MCF 10A (cell line): ENCODE results near the gene METAP1D. TPM values are rescaled to one million over a fixed set of nuclear protein-coding genes. Genes with fewer than 3 reads are reported as not detected.

Experiments used
- BruUV-seq: library from RNA; stranded (reverse); fragments of 400-500 nt; replicated peaks from 2 replicates; lab custom pipeline; 2021; lab: Mats Ljungman, UMichigan
- CTCF ChIA-PET: fragments of 300-600 bp; sonication (Branson Sonifier 250); formaldehyde crosslinking; extraction: SDS; loops from one replicate; lab custom pipeline; 2021; ENCODE audit warnings: antibody characterized with exemption, inconsistent platforms; lab: Yijun Ruan, JAX
- POLR2A ChIA-PET: fragments of 300-600, 350-650 bp; sonication (Branson Sonifier 250); formaldehyde crosslinking; extraction: SDS; loops from one replicate; lab custom pipeline; 2020; ENCODE audit warnings: antibody characterized with exemption, inconsistent platforms; lab: Yijun Ruan, JAX
- DNase-seq: peaks from one replicate; pipeline ENCODE4 v3.0.0-alpha.2; 2018; ENCODE audit not compliant: unreplicated experiment
- H3K27ac Mint-ChIP-seq: one replicate; pipeline ENCODE4 v1.8.0; 2022; ENCODE audit warnings: mild to moderate bottlenecking, low read depth, mixed read lengths; ENCODE audit not compliant: unreplicated experiment
- H3K27me3 Mint-ChIP-seq: one replicate; pipeline ENCODE4 v1.8.0; 2022; ENCODE audit warnings: mixed read lengths; ENCODE audit not compliant: insufficient read depth, unreplicated experiment
- H3K36me3 Mint-ChIP-seq: one replicate; pipeline ENCODE4 v1.8.0; 2022; ENCODE audit warnings: mild to moderate bottlenecking, moderate library complexity, mixed read lengths; ENCODE audit not compliant: insufficient read depth, unreplicated experiment
- H3K4me1 Mint-ChIP-seq: one replicate; pipeline ENCODE4 v1.8.0; 2022; ENCODE audit warnings: mixed read lengths; ENCODE audit not compliant: insufficient read depth, unreplicated experiment
- H3K4me3 Mint-ChIP-seq: one replicate; pipeline ENCODE4 v1.8.0; 2022; ENCODE audit warnings: mild to moderate bottlenecking, moderate library complexity, mixed read lengths; ENCODE audit not compliant: unreplicated experiment
- H3K9me3 Mint-ChIP-seq: one replicate; pipeline ENCODE4 v1.8.0; 2022; ENCODE audit warnings: mixed read lengths; ENCODE audit not compliant: unreplicated experiment
- CTCF ChIP-seq: fragments of 200-600 bp; IDR thresholded peaks from one replicate; pipeline ENCODE4 v1.8.0; 2022; ENCODE audit warnings: antibody characterized with exemption, mild to moderate bottlenecking; ENCODE audit not compliant: unreplicated experiment
- intact Hi-C: fragments of 100-400 bp; cut with micrococcal nuclease; formaldehyde crosslinking; loops from 2 replicates; pipeline ENCODE4 v1.14.1; 2022
- total RNA-seq: library from RNA; stranded (reverse); gene quantifications from 2 replicates; pipeline ENCODE4 v1.2.3, GENCODE V29; 2022

Gene METAP1D
- total RNA-seq, 1 experiment from 2014 or later: 9.3 TPM

DNA sequence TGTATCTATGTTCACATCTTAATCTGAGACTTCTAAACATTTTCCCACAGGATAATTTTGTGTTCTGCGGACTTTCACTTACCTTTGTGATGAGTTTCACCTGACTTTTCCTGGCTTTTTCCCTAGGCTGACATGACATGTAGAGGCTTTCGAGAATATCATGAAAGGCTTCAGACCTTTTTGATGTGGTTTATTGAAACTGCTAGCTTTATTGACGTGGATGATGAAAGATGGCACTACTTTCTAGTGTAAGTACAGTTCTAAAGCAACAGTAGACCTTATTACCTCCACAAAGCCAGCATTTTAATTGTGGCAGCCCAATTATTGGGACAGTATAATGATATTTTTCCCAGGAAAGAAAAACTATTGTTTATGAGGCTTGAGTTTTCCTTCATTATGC is 34.1 kb upstream of the METAP1D start:
- TF ChIP-seq CTCF: no peak
- no TSS peak for BruUV-seq
- intact Hi-C loops: no loop called here
- H3K9me3 Mint-ChIP-seq: no peaks in the 10 kb centered on the region
- DNase-seq: no peak
- peaks cover 28% of the 10 kb centered on the region for H3K36me3 Mint-ChIP-seq
- no peak overlapping the region for H3K4me3 Mint-ChIP-seq
- no peak overlapping the region for H3K27ac Mint-ChIP-seq
- no peaks in the 10 kb centered on the region for H3K27me3 Mint-ChIP-seq
- ChIA-PET CTCF (interaction anchor here (0.6 to 1.2 kb wide), 2 partner anchors 11 to 62 kb away, joined by 3 read pairs; no protein-coding TSS in a partner anchor), POLR2A (interaction anchor here (2.1 kb wide), 1 partner anchor 11 kb away, joined by 6 read pairs; no protein-coding TSS in a partner anchor)
- H3K4me1 Mint-ChIP-seq: no peaks in the 10 kb centered on the region

GRCh38 chr2:171966235-171966634 is 33.5 kb upstream of the METAP1D start:
- TF ChIP-seq CTCF: no peak
- intact Hi-C loops: no loop called here
- Mint-ChIP-seq H3K27me3 (no peaks in the 10 kb centered on the region), H3K4me1 (no peaks in the 10 kb centered on the region), H3K9me3 (no peaks in the 10 kb centered on the region), H3K36me3 (peaks cover 28% of the 10 kb centered on the region), H3K4me3 (no peak overlapping the region), H3K27ac (no peak overlapping the region)
- ChIA-PET CTCF (interaction anchor here (1.0 to 1.2 kb wide), 2 partner anchors 12 to 16 kb away, joined by 3 read pairs; no protein-coding TSS in a partner anchor), POLR2A (interaction anchor here (0.5 kb wide), 1 partner anchor 139 kb away, joined by 3 read pairs; no protein-coding TSS in a partner anchor)
- no TSS peak for BruUV-seq
- no peak for DNase-seq

- ChIA-PET POLR2A (no interaction called here), CTCF (interaction anchor here (1.0 to 1.2 kb wide), 2 partner anchors 12 to 16 kb away, joined by 3 read pairs; no protein-coding TSS in a partner anchor)
- Mint-ChIP-seq H3K27me3 (no peaks in the 10 kb centered on the region), H3K4me3 (no peak overlapping the region), H3K27ac (no peak overlapping the region), H3K4me1 (no peaks in the 10 kb centered on the region), H3K36me3 (peaks cover 31% of the 10 kb centered on the region), H3K9me3 (no peaks in the 10 kb centered on the region)
- BruUV-seq: no TSS peak
- TF ChIP-seq CTCF: no peak
- DNase-seq: no peak
- intact Hi-C loops: no loop called here
These were observed 33.1 kb upstream of the METAP1D start for GRCh38 chr2:171966688-171967087.

- POLR2A ChIA-PET: interaction anchor here (0.8 to 1.6 kb wide), 2 partner anchors 15 to 131 kb away, joined by 3 to 4 read pairs; no protein-coding TSS in a partner anchor
- CTCF ChIA-PET: no interaction called here
- intact Hi-C loops: no loop called here
These were observed 31.2 kb upstream of the METAP1D start for GRCh38 chr2:171968509-171968908.

More at GRCh38 chr2:171968509-171968908, 31.2 kb upstream of the METAP1D start:
- Mint-ChIP-seq H3K9me3 (no peaks in the 10 kb centered on the region), H3K4me3 (no peak overlapping the region), H3K27me3 (no peaks in the 10 kb centered on the region), H3K36me3 (peaks cover 46% of the 10 kb centered on the region), H3K27ac (no peak overlapping the region), H3K4me1 (peaks cover 6% of the 10 kb centered on the region)
- BruUV-seq: no TSS peak
- no peak for TF ChIP-seq CTCF
- DNase-seq: no peak
